GM18907 (cell line): ENCODE data around the gene METTL25B.

Experiments used
- ATAC-seq: cut with Tn5 transposase; IDR thresholded peaks from one replicate; pipeline ENCODE4 v1.9.1; 2021; ENCODE audit warnings: mild to moderate bottlenecking, moderate library complexity; ENCODE audit not compliant: unreplicated experiment

METTL25B gene

DNA sequence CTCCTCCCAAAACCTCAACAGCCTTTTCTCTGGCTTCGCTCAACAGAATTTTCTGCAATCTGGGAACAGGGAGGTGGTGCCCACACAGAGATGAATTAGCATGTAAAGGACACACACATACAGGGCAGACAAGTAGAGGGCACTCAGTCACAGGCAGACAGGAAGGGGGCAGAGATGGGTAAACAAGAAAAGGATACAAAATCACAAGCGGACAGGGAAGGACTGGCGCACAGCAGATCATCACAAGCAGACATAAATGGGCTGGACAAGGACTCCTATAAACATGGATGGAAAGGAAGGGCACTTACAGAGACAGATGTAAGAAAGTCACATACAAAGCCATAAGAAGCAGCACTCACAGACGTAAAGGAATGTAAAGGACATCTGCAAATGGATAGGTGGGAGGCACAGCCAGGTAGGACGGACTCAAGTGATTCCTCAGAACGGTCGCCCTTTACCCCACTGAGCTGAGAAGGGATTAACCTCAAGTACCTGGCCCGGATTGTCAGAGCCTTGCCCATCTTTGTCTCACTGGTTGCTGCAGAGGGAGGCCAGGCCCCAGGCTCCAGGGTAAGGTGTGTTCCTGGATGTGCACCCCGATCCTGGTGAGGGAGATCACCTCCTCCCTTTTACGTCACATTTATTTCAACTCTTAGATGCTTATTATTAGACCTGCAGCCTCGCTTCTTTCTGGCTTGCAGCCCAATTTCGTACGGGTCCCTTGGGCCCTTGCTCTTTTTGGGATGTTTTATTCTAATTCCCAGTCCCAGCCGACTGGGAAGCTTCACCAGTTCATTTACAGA is 38.2 kb downstream of the METTL25B start:
- peak; percentile 18 for ATAC-seq

DNA sequence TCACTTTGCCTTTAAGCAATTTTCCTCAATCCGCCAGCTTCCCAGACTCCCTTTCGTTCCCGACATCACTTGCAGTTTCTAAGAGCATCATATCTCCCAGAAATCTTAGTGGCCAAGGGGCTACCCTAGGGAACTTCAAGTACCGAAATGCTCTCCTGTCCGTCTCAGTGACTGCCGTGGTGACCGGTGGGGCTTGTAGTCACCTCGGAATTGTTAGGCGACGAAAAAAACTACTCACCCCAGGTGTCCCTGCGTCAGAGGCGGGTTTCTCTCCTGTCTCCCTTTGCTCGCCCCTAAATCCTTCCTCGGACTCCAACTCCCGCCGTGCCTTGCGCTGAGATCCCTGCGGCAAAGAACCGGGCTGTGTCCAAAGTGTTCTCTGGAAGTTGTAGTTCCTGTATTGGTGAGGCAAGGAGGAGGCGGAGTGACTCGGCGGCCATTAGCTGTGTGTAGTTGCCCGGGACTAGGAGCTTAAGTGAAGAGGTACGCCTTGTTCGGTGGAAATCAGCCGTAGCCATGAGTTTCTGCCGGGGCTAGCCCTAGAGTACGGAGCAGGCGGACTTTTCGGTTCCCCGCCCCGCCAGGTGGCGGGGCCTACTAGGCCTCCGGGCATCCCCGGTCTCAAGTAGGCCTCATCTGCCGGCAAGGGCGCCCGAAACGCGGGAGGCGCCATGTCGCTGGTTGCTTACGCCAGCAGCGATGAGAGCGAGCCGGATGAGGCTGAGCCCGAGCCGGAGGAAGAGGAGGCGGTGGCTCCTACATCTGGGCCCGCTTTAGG is 39.0 kb downstream of the METTL25B start, which contains the start of gene PRCC:
Gene PRCC (plus strand): TSS at position 435 of the 778 bp plus-strand sequence. CDS start 237 bp downstream, at position 672.
- peak; percentile 89 for ATAC-seq

DNA sequence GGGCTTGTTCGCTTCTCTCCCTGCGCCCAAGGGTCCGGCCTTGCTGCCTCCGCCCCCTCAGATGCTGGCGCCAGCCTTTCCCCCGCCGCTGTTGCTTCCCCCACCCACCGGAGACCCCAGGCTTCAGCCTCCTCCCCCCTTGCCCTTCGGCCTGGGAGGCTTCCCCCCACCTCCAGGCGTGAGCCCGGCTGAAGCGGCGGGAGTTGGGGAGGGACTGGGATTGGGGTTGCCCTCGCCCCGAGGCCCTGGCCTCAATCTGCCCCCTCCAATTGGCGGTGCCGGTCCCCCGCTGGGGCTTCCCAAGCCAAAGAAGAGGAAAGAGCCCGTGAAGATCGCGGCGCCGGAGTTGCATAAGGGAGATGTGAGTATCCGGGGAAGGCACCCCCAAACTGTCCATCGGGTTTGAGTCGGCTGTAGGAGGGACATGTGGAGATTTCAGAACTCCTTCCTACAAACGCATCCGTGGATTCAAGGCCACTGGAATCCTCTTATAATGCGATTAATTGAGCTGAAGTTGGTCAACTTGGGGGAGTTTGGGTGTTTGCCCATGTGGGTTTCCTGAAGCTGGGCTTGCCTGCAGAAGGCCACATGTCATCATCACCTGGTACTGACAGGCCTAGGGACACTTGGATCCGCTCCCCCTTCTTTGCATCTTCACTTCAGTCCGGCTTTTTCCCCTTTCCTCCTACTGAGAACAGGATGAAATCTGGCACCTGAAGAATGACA is 39.8 kb downstream of the METTL25B start:
- ATAC-seq: peak; percentile 9

DNA sequence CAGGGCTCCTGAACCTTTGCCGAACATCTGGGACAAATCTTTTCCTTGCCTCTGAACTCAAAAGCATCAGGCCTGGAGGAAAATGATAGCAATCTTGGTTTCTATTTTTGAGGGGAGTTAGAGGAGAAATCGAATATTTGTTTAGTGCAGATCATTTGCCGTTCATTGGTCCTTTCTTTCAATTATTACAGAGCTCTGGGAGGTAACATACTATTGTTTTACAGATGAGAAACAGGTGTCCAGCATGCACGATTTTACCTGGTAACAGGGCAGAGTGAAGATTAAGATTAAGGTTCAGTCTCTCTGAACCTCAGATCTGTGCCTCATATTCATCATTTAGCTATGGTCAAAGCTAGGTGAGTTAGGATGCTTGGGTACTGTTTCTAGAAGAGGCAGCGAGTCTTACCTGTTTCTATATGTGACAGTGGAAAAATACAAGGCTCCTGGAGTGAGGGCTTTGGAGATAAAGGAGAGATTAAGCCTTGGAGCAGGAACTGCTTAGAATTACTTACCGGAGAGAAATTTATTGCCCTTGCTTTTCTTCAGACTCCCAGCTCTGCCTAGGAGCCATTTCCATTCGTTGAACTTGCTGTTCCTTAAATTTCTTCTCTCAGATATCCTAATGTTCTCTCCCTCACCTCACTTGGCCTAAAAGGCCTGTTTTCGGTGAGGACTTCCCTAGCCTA is 40.5 kb downstream of the METTL25B start:
- no peak for ATAC-seq

DNA sequence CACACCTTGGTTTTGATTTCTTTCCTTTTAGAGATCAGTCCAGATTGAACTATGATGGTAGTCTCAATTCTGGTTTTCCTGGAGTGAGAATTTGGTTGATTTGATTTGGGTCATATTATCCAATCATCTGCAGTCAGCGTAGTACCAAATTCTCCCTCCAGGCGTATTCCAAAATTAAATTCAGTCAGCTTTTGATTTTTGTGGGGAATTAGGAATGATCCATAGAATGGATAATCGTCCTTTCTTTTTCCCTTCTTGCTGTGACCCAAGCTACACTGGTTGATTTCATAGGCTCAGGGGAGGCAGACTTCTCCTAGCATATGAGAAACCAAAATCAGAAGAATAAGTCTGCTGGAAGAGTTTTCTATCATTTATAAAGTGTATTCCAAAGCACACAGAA is 44.0 kb downstream of the METTL25B start:
- ATAC-seq: no peak

DNA sequence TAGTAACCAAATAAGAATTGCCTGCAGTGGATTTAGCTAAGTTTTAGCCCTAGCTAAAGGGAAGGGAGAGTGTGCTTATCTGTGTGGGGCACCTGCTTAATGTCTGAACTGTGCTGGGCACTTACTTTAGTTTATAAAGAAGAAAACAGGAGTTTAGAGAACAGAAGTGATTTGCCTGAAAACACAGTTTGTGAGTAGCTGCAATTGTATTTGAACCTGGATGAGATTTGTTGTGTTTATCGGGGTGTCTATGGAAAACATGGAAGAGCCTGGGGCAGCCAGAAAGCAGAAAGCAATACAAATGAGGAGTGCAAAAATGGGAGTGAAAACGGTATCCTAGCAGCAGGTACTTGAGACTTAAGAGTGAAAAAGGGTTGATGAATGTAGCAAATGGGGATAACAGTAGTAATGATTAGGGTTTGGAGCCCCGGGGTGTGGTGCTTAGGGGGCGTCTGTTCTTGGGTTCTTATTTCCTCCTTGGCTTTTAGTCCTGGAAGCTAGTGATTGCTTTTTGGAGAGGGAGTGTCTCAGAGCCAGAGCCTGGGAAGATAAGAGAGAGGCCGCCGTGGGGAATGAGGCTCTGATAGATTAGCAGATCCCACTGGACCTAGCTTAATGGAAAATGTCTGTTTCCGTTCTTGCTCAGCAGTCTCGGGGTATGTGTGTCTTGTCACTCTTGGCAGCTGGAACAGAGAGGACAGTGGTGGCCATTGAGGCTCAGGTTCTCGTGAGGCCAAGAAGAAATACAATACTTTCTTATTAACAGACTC is 44.6 kb downstream of the METTL25B start:
- no peak for ATAC-seq

DNA sequence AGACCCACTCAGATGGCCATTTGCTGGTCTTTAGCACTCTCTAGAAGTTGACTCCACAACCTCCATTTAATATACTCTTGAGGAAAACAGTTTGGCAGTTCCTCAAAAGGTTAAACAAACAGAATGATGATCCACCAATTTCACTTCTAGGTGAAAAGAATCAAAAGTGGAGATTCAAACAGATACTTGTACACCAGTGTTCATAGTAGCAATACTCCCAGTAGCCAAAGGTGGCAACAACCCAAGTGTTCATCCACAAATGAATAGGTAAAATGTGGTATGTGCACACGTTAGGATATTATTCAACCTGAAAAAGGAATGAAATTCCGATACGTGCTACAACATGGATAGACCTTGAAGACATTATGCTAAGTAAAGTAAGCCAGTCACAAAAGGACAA is 45.3 kb downstream of the METTL25B start:
- no peak for ATAC-seq

DNA sequence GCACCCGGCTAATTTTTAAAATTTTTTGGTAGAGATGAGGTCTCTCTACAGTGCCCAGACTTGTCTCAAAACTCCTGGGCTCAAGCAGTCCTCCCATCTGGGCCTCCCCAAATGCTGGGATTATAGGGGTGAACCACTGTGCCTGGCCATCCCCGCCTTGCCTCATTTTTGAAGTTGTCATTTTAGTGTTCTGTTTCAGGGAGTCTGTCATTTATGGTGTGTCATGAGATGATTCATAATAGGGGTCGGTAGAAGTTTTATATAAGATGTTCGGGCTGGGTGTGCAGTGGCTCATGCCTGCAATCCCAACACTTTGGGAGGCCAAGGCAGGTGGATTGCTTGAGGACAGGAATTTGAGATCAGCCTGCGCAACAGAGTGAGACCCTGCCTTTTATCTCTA is 47.5 kb downstream of the METTL25B start:
- no peak for ATAC-seq

DNA sequence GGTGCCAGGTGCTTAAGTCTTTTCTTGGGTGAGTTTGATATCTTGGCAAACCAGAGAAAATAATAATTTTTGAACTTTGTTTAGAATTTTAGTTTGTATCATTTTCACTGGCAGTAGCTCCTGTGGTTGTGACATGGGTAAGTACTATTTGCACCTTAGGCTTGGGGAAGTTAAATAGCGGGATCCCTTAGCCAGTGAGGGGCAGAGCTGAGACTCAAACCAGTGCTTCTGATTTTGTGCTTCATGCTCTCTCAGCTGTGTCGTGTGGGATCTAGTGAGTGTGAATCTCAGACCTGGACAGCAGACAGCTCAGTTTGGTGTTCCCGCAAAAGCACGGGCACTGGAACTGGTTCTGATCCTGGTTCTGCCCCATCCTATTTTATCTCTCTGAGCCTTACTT is 48.7 kb downstream of the METTL25B start:
- no peak for ATAC-seq

DNA sequence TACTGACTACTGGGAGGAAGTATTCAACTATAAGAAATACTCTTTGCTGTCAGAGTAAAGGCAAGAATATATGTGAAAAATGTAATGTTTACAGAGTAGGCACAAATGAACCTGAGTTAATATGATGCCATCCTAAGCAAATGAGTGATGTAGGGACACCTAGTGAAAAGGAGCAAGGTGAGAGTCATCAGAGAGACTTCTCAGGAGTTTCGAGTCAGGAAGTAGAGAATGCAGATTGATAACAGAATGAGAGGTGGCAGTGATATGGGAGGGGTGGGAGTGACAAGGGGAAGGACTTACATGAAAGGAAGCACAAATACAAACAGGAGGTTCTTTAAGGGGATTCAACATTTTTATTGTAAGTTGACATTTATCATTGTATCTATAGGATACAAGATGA is 49.3 kb downstream of the METTL25B start:
- no peak for ATAC-seq

DNA sequence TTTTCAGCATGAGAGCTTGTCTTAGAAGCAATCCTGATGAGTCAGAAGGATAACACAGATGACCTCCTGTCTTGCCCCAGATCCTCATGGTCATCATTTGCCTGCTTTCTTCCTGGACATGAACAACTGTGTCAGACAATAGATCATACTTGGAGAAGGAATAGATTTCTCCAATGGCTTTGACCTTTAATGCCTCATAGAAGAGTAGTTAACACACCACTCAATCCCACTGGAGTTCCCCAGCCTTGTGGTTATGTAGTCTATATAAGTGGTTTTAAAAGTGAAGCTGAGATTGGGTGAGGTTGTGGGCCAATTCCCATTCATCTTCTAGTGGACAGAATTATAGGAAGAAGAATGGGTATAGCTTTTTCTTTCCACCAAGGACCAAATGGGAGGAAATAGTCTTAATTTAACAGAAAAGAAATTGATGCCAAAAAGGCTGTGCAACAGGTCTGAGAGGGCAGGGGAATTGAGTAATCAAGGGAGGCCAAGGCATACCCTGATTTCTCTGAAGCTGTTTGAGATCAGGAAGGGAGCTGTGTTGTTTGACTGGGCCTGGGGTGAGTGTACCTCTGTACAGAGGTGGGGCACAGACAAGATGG is 53.4 kb downstream of the METTL25B start:
- no peak for ATAC-seq

DNA sequence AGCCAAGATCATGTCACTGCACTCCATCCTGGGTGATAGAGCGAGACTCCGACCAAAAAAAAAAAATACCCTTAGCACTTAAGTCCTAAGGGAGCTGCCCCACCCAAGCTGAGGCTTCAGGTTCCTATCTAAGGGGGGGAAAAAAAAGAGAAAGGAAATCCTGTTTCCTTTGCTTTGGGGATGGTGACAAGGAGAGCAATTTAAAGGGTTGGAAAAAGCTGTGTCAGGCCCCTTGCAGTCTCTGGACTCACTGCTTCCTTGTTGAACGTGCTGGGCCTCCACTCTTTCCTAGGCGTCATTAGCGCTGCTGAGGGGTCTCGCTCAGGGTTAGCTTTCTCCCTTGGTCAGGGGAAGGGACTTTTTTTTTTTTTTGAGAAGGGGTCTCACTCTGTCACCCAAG is 57.2 kb downstream of the METTL25B start:
- no peak for ATAC-seq
